Activated CD8-positive, alpha-beta memory T cell treated with anti-CD3 and anti-CD28 coated beads, Interleukin-2, amount 50 U/mL, for 1 hour (primary cell): ENCODE measurements around the gene NLRC3.
"Not testable (repeated sequence)": the region's sequence is repeated elsewhere in the genome, so short reads cannot be mapped to it uniquely, and the experiment has no call there.

Experiments used
- DNase-seq: peaks from one replicate; pipeline ENCODE4 v3.0.0-alpha.2; 2020; ENCODE audit errors: extremely low read depth

NLRC3 gene, protein sequence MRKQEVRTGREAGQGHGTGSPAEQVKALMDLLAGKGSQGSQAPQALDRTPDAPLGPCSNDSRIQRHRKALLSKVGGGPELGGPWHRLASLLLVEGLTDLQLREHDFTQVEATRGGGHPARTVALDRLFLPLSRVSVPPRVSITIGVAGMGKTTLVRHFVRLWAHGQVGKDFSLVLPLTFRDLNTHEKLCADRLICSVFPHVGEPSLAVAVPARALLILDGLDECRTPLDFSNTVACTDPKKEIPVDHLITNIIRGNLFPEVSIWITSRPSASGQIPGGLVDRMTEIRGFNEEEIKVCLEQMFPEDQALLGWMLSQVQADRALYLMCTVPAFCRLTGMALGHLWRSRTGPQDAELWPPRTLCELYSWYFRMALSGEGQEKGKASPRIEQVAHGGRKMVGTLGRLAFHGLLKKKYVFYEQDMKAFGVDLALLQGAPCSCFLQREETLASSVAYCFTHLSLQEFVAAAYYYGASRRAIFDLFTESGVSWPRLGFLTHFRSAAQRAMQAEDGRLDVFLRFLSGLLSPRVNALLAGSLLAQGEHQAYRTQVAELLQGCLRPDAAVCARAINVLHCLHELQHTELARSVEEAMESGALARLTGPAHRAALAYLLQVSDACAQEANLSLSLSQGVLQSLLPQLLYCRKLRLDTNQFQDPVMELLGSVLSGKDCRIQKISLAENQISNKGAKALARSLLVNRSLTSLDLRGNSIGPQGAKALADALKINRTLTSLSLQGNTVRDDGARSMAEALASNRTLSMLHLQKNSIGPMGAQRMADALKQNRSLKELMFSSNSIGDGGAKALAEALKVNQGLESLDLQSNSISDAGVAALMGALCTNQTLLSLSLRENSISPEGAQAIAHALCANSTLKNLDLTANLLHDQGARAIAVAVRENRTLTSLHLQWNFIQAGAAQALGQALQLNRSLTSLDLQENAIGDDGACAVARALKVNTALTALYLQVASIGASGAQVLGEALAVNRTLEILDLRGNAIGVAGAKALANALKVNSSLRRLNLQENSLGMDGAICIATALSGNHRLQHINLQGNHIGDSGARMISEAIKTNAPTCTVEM

DNA sequence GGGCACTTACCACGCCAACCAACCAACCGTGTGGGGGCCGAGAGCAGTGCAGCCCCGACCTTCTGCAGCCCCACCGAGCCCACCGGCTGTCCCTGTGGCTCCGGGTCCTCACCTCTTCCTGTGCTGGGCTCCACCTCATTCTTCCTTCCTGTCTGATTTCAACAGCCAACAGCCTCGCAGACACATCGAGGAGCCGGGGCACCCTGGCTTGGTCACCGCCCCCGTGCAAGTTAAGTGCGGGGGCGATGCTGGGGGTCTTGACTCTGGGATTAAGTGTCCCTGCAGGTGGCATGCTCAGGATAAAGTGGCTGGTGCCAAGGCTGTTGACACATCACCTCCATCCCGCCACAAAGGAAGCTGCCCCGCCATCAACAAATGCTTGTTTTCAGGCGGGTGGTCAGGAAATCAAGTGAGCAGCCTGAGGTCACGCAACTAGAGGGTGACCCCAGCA lies at the start of gene NLRC3:
NLRC3 (minus strand) TSS at position 102 of the 451 bp plus-strand sequence. CDS start 12,367 bp downstream, outside the sequence.
- DNase-seq: no peak

DNA sequence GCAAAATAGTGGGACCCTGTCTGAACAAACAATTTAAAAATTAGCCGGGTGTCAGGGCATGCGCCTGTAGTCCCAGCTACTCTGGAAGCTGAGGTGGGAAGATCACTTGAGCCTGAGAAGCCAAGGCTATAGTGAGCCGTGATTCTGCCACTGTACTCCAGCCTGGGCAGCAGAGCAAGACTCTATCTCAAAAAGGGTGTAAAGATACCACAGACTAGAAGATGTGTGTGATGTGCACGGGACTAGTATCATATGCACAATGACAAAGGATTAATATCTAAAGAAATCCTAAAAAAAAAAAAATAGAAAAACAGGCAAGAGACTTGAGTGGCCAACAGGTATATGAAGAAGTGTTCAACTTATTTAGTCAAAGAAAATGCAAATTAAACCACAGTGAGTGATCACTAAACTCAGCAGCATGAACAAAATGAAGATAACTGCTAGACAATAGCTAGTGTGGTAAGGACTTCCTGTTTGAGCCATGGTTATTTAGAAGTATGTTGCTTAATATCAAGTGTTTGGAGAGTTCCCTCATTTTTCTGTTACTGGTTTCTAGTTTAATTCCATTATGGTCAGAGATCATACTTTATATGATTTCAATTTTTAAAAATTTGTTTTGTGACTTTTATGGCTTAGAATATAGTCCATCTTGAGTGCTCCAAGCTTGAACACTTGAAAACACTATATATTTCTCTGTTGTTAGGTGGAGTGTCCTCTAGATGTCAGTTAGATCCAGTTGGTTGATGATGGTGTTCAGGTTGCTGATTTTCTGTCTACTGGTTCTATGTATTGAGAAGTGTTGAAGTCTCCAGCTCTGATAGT lies 48.9 kb upstream of the NLRC3 start:
- no peak for DNase-seq

DNA sequence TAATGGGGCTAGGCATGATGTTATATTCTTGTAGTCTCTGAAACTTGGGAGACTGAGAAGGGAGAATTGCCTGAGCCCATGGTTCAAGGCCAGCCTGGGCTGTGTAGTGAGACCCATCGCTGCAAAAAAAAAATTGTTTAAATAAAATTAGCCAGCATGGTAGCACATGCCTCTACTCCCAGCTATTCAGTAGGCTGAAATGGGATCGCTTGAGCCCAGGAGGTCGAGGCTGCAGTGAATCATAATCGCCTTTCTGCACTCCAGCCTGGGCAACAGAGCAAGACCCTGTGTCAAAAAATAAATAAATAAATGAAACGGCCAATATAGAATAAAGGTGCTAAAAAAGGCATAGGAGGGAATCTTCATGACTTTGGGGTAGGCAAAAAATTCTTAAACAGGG lies 48.1 kb upstream of the NLRC3 start:
- no peak for DNase-seq

DNA sequence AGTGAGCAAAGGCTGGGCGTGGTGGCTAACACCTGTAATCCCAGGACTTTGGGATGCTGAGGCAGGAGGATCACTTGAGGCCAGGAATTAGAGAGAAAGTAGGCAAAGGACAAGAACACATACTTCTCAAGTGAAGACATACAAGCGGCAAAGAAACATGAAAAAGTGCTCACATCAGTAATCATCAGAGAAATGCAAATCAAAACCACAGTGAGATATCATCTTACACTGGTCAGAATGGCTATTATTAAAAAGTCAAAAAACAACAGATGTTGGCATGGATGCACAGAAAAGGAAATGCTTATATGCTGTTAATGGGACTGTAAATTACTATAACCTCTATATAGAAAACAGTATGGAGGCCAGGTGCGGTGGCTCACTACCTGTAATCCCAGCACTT lies 46.4 kb upstream of the NLRC3 start:
- DNase-seq: no peak

DNA sequence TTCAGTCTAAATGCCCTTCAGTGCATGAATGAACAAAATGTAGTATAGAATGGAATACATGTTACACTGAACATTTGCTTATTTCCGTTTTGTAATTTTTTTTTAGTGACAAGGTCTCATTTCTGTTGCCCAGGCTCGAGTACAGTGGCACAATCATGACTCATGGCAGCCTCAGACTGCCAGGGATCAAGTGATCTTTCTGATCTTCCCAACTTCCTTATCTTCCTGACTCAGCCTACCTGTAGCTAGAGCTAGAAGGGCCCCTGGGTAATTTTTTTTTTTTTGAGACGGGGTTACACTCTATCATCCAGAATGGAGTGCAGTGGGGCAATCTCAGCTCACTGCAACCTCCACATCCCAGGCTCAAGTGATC lies 41.6 kb upstream of the NLRC3 start:
- no peak for DNase-seq

DNA sequence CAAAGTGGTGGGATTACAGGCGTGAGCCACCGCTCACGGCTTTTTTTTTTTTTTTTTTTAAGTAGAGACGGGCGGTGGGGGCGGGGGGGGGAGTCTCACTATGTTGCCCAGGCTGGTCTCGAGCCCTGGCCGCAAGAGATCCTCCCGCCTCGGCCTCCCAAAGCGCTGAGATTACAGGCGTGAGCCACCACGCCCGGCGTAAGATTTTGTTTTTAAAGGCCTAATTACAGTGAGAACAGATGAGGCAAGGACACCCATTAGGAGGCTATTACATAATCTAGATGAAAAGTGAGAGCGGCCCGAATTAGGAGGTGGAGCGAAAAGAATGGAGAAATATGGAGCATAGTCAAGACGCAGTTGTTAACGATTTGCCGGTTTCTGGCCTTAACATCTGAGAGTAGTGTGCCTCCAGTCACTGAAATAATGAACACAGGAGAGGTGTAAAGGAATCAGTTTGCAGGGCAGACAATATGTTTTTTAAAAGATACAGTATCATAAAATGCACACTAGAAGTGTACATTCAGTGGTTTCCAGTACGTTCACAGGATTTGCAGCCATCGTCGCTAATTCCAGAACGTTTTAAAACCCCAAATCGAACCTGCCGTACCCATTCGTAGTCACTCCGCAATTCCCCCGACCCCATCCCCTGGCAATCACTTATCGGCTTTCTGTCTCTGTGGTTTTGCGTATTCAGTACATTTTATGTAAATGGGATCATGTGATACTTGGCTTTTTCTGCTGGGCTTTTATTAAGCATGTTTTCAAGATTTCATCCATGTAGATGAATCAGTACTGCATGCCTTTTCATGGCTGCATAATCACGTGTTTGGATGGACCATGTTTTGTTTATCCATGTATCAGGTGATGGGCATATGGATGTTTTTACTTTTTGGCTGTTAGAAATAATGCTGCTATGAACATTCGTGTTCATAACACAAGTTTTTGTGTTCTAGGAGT lies 35.6 kb upstream of the NLRC3 start:
- no peak for DNase-seq

DNA sequence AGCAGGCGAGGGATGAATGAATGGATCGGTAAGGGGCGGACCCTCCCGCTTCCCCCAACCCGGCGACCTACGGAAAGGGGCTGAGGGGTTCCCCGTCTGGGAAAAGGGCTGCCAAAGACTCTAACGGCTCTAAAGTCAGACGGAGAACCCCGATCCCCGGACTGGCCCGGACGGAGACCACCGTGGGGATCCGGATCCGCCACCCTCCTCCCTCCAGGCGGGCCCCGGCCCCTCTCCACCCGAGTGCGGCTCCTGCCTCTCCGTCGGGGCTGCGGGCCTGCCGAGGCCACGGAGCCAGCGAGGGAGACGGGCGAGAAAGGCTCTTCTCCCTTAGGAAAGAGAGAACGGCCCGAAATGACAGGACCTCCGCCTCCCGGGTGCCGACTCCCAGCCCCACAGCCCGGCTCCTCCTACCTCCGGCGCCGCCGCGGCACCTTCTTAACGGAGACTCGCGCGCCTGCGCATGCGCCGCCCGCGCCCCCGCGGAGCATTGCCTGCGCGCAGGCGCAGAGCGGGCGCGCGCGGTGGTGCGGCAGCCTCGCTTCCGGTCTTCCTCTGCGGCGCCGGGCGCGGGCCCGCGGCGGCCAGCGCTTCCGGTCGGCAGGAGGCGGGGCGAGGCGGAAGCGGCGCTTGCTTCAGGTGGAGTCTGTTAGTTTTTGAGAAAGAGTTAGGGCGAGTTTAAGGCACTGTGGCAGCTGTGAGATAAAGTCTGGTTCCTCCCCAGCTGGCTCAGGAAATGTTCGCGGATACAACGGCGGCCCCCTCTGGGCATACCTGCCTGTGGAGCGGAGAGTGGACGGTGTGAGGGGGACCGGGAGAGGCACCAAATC lies 34.2 kb upstream of the NLRC3 start, which contains the start of gene SLX4:
SLX4 (minus strand) TSS at position 461 of the 830 bp plus-strand sequence. CDS start 2,642 bp downstream, outside the sequence.
- peak; percentile 54 for DNase-seq

DNA sequence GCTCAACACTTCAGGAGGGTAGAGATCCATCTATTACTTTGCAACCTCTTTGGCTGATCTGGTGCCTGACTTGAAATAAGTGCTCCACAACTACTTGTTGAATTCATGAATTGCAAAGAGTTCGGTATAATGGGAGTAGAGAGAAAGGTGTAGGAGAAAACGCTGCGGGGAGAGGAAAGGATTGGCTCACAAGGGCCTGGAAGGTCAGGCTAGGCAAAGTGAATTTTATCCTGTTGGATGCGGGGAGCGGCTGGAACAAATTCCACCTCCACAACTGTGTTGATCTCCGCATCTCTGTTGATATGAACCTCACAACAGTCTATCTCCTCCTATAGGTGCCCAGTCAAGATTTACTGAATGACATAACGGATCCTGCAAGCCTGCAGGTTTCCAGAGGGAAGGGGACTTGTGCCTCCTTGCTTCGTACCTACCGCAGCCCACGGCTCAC lies 33.5 kb upstream of the NLRC3 start:
- DNase-seq: no peak

DNA sequence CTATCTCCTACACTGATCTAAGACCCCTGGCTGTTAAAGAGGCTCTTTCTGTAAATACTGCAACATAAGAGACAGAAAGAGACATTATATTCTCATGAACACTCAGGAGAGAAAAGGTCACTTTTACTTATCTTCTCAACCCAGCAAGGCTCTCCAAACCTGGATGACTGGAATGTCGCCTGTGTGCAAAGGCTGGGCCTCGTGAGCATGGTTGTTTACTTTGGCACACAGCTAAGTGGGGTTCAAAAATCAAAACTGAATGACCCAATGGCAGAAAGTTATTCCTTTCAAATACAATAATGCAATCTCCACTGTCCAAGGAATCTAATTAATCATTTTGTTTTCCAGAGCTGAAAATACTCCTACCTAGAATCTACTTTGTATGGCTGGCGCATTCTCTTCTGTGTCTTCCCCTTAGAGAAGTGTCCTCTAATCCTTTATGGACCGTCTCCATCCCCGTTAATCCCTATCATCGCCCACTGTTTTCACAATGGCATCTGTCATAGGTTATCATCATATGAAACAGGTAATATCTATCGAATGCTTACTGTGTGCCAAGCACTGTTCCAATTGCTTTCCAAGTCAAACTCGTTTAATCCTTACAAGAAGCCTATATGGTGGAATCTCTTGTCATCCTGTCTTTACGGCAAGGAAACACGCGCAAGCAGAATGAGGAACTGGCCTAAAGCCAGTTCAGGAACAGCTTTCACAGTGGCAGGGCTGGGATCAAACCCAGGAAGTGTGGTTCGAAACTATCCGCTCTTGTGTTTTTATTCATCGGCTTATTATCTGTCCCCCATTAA lies 32.9 kb upstream of the NLRC3 start:
- no peak for DNase-seq

DNA sequence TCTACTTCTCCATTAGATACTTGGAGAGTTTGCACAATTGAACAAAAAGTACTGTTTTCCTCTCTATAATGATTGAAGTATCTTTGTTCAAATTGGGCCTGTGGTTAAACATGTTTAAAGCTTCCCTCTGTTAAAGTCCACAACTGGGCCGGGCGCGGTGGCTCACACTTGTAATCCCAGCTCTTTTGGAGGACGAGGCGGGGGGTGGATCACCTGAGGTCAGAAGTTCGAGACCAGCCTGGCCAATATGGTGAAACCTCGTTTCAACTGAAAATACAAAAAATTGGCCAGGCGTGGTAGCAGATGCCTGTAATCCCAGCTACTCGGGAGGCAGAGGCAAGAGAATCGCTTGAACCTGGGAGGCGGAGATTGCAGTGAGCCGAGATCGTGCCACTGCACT lies 31.8 kb upstream of the NLRC3 start:
- not testable (repeated sequence) for DNase-seq

DNA sequence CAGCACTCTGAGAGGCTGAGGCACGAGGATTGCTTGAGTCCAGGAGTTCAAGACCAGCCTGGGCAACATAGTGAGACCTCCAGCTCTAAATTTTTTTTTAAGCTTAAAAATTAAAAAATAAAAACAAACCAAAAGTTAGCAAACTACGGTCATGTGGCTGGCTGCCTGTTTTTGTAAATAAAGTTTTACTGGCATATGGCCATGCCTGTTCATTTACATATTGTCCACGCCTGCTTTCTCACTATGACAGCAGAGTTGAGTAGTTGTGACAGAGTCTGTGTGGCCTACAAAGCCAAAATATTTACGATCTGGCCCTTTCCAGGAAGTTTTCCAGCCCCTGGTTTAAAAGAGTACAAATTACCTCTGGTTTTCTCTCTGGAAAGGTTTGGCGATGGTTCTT lies 30.9 kb upstream of the NLRC3 start:
- DNase-seq: no peak

DNA sequence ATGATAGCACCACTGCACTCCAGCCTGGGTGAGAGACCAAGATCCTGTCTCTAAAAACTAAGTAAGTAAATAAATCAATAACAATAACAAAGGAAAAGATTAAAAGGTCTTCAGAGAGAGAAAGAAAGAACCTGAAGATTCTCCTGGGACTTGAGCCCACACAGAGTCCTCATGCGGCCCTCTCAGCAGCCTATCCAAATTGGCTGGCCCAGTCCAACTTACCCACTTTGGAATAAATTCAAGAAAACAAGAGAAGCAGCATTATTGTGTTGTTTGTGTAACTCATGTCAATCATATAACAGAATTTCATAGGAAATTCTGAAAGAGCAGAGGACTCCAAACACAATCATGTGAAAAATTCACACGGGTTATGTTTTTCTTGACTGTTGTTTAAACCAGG lies 30.4 kb upstream of the NLRC3 start:
- DNase-seq: no peak

DNA sequence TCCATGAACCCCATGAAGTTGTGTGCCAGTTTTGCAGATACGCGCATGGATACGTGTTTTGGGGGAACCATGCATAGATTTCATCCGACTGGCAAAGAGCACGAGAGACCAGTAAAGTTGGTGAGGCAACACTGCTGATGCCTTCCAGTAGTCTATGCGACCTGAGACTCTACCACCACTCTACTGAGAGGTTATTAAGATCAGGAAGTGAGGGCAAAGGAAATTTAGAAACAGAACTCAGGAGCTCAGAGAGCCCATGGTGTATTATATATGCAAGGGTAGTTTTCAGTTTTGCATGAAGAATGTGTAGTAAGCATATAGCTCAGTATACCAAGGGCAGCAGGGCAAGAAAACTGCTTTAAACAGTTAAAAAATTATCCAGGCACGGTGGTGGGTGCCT lies 30.0 kb upstream of the NLRC3 start:
- no peak for DNase-seq

DNA sequence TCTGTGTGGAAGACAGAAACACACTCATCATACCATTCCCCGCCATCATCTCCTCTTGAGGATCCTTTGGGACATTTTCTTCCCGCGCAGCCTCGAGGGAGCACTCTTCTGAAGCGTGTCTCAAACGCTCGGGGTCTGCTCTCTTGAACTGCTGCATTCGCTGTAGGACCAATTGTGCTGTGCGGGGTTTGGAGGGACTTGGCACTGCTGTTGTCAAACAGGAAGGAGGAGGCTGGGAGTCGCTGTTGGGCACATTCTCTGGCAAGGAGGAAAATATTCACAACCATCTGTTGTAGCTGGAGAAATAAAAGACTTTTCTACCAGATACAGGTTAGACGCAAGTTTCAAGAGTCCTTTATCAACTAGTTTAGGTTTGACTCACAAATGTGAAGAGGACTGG lies 29.2 kb upstream of the NLRC3 start:
- DNase-seq: no peak

DNA sequence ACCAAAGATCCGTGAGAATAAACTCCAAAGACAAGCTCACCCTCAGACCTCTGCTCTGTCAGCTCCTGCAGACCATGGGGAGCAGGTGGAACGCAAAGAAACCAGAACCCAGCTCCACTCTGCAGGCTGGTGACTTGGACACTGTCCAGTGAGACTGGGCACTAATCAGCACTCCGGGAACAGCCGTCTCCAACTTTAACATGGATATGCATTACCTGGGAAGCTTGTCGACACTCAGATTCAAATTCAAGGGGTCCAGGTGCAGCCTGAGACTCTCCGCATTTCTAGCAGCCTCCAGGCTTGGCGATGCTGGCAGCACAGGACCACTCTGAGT lies 25.1 kb upstream of the NLRC3 start:
- no peak for DNase-seq

DNA sequence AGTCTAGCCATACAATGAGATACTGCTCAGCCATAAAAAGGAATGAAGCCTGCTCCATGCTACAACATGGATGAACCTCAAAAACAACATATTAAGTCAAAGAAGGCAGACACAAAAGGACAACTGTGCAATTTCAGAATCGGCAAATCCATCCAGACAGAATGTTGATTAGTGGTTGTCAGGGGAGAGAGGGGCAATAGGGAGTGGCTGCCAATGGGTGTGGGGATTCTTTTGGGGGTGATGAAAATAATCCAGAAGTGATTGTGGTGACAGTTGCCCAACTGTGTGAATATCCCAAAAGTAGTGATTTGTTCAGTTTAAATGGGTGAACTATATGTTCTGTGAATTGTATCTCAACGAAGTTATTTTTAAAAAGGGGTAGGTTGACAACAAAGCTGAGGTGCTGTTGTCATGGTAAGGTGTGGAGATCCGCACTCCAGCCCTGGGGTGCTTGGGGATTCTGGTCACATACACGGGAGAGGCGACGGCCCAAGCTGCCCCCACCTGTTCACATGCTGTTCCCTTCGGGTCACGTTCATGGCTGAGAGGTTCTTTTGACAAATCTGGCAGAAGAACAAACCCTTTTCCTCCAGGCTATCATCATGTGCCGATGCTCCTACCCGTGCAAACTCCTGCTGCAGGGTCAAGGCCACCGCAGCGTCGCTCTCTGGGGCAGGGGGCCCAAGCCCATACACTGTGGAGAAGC lies 24.6 kb upstream of the NLRC3 start:
- DNase-seq: no peak

DNA sequence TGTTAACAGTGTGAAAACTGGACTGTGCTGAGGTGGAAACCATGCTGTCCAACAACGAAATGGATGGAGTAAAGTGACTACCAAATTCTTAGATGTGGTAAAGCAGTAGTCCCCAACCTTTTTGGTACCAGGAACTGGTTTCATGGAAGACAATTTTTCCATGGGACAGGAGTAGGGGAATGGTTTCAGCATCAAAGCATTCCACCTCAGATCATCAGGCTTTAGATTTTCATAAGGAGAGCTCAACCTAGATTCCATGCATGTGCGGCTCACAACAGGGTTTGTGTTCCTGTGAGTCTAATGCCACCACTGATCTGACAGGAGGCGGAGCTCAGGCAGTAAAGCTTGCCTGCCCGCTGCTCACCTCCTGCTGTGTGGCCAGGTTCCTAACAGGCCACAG lies 22.7 kb upstream of the NLRC3 start:
- no peak for DNase-seq

DNA sequence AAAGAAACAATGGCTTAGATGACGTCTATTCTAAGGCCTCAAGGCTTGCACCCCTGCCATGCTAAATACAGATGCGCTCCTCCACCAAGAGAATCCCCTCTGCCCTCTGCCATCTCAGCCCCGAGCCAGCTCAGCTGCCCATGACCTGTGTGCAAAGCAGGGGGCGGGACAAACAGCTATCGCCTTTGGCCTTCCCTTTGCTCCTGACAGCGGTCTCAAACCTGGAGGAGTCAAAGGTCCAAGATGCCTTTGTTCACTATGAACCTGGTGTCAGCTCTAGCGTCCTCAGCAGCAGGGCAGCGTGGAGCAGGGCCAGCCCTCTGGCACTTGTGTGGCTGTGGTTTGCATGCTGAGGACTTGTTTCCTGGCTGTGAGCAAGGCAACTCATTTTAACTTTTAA lies 21.9 kb upstream of the NLRC3 start:
- DNase-seq: no peak
